Measurements from ENCODE around the gene CHCHD10.

The CHCHD10 gene

DNA sequence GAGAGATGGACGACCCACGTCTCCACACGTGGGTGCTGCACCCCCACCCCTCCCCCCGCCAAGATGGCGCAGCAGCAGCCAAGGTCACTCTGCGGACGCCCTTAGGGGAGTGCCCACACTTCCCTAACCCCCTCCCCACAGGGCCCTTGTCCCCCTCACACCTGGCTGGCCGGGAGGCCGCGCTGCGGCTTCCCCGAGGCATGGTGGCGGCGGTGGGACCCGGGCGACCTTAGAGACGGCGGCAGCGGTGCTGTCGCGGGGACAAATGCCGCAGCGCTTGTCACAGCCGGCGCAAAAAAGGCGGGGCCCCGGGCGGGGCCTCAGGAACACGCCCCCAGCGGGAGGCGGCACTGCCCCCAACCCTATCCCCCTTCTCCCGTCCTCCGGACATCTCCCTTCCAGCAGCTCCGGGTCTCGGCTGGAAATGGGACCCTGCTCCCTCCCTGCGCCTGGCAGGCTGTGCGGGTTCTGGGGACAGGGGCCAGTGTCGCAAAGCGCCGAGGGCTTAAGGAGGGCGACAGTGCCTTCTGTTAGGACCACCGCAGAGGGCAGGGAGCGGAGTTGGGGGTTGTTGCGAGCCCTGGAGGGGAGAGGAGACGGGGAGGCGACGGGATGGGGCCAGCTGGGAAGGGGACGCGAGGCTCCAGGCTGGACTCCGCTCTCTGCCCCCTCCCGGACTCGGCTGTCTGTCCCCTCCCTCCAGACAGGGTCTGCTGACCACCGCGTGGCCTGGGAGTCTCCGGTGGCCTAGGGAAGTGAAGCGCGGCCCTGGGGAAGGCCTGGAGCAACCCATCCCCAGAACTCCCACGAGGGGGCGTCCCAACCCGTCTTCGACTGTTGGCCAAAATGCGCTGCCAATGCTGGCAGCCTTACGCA is at the start of gene CHCHD10:
Gene CHCHD10 (minus strand): TSS at position 300 of the 876 bp plus-strand sequence. CDS start 98 bp downstream, at position 202.
- peak; percentile 72 to 74 for DNase-seq (ENCODE audit: low read depth in 2 of 2)

DNA sequence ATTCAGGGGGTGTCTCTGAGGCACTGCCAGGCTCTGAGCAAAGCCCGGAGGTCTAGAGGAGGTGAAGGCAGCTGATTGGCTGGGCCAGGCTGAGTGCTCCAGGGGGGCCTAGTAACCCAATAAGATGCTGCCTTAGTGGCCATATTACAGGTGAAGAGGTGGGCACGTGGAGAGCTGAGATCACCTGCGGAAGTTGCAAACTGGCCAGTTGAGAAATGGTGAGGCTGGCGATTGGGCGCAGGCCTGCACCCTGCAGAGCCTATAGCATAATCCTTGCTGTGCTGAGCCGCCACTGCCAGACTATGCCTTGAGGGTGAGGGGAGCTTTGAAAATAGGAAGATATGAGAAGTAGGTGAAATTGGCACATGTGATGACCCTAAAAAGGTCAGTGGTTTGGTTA is 49.4 kb upstream of the CHCHD10 start:
- DNase-seq (ENCODE audit: low read depth in 2 of 2): no peak

DNA sequence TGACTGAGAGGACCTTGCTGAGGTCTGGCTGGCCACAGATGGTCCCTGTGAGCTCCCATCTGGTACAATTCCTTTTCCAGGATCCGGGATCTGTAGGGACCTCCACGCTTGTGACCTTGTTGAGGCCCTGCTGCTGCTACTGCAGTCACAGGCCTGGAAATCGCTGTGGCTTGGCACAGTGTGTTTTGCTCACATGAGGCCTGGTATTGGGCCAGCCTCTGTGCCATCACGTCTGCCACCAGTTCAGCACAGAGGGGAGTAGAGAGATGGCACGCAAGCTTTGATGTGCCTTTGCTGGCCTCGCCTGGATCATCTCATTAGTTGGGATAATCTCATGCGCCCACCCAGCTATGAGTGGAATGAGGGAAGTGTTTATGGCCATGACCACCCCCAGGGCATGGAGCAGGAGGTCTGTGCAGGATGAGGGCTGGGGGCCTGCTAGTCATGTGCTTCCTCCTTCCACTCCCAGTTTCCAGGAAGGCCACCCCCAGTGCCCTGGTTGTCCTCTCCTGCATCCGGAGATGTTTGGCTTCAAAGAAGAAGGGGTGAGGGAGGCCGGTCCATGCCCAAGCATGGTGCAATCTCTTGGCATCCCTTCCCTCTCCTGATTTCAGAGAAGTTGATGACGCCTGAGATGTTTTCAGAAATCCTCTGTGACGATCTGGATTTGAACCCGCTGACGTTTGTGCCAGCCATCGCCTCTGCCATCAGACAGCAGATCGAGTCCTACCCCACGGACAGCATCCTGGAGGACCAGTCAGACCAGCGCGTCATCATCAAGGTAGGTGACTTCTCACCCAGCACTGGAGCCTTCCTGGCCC is 48.6 kb upstream of the CHCHD10 start:
- no peak for DNase-seq (ENCODE audit: low read depth in 2 of 2)

DNA sequence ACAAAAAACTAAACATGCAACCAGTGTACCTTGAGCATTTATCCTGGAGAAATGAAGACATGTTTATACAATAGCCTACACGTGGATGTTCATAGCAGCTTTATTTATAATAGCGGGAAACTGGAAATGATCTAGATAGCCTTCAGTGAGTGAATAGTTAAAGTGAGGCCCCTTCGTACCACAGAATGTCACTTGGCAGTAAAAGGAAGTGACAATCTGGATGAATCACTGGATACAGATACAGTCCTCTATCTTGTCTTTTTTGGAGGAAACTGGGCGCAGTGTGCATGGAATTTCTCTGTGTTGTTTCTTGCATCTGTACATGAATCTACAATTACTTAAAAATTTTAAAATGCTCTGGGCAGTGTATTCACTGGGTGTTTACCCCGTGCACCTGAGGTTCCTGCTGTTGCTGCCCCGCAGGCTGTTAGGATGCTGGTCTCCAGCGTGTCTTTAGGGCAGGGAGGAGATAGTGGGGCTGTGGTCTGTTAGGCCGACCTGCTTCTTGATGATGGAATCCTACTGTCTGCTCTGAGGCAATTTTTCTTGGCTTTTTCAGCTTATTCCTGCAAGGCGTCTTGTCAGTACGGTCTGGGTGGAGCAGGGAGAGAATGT is 47.9 kb upstream of the CHCHD10 start:
- DNase-seq (ENCODE audit: low read depth in 2 of 2): no peak

DNA sequence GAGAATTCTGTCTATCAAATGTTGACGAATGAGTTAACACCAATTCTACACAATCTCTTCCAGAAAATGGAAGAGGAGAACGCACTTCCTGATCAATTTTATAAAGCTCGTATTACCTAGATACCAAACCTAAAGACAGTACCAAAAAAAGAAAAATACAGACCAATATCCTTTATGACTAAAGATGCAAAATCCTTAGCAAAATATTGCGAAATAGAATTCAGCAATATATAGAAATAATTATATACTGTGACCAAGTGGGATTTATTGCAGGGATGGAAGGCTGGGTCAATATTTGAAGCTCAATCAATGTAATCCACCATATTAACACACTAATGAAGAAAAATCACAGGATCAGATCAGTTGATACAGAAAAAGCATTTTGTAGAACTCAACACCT is 44.6 kb upstream of the CHCHD10 start:
- no peak for DNase-seq (ENCODE audit: low read depth in 2 of 2)

DNA sequence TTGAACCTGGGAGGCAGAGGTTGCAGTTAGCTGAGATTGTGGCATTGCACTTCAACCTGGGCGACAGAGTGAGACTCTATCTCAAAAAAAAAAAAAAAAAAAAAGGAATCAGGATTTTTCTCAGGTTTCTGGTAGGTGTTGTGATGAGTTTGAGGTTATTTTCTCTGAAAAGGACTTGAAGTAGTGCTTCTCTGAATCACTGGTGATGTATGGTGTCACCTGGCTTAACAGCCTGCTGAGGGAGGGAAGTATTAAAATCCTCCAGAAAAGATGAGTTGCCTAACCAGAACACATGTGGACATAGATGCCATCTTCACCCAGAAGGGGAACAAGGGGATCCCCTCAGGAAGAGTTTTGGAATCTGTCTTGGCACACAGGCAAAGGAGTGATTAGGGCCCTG is 39.1 kb upstream of the CHCHD10 start:
- no peak for DNase-seq (ENCODE audit: low read depth in 2 of 2)

DNA sequence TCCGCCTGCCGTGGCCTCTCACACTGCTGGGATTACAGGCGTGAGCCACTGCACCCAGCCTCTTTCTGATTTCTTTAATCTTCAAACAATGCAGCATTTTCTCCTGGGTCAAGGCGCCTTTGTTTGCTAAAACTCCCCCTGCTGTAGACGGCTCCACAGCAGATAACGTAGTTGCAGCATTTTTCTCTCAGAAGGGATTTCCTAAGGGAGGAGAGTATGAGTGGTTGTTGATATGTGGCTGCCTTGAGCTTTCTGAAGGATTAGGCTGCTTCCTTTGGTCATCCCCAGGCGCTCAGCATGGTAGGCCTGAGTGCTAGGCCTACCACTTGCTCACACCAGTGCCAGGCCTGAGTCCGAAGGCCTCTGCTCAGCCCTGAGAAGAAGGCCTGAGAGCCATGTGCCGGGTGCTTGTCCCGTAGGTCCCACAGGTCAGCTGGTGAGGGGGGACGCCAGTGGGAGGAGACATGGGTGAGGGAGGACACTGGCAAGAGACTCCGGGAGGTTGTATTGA is 37.1 kb upstream of the CHCHD10 start:
- no peak for DNase-seq (ENCODE audit: low read depth in 2 of 2)

DNA sequence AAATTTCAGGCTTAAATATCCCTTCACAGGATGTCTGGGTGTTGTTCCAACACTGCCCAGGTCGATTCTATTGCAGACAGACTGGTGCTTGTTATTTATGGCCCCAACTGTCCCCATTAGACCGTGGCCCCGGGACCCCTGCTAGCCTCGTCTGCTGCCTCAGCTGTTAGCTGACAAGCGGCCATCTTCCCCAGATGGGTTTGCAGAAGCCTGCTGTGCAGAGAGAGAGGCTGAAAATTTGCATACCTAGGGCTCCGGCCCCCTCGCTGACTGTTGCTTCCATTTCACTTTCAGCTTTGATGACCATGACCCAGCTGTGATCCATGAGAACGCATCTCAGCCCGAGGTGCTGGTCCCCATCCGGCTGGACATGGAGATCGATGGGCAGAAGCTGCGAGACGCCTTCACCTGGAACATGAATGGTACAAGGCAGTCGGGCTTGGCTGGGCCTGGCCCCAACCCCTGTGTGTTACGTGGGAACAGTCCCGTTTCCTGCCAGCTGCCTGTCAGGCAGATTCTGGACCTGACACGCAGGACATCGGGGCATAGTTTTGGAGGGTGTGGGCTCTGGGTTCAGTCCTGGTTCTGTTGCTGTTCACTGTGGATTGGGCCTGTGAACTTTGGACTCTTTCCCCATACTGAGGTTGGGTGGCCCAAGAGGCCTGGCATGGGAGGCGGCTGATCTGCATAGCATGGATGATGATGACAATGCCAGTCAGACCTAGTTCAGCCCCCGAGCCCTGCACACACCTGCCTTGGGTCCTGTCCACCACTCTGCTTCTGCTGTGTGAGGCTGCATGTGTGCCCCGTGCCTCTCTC is 35.4 kb upstream of the CHCHD10 start:
- DNase-seq (ENCODE audit: low read depth in 2 of 2): no peak

DNA sequence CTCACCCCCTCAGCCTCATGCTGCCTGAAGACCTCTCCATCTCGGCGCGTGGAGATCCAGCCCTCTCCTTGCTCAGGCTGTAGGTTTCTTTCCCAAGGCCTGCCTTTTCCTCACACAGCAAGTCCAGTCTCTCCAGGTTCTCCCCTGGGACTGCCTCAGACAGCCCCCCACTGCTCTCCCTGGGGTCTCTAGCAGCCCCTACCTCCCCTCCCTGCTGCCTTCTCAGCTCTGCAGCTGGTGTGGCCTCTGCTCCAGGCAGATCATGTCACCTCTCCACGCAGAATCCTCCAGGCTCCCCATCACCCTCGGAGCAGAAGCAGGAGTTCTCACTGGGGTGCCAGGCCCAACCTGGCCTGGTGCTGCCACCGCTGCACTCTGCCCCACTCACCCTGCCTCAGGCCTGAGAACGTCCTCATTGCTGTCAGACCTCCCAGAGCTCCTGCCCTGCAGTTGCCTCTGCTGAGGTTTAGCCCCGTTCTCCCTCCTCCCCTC is 34.2 kb upstream of the CHCHD10 start:
- DNase-seq (ENCODE audit: low read depth in 2 of 2): no peak

DNA sequence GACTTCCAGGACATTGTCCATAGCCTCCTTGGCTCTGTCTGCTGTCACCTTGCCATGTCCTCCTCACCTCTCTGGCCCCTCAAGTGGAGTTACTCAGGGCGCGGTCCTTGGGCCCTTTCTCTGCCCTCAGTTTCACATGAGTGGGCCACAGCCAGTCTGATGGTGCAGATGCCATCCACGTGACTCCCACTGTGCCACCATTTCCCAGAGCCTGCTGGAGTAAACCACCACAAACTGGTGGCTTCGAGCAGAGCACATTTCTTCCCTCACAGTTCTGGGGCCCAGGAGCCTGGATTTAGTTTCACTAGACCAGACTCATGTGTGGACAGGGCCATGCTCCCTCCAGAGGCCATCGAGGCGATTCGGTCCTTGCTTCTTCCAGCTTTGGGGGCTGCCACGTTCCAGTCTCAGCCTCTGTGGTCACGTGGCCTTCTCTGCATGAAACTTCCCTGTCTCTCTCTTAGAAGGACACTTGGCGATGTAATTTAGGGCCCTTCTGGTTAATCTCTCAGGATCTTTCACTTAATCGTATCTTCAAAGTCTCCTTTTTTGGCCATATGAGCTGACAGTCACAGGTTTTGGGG is 33.6 kb upstream of the CHCHD10 start:
- no peak for DNase-seq (ENCODE audit: low read depth in 2 of 2)

DNA sequence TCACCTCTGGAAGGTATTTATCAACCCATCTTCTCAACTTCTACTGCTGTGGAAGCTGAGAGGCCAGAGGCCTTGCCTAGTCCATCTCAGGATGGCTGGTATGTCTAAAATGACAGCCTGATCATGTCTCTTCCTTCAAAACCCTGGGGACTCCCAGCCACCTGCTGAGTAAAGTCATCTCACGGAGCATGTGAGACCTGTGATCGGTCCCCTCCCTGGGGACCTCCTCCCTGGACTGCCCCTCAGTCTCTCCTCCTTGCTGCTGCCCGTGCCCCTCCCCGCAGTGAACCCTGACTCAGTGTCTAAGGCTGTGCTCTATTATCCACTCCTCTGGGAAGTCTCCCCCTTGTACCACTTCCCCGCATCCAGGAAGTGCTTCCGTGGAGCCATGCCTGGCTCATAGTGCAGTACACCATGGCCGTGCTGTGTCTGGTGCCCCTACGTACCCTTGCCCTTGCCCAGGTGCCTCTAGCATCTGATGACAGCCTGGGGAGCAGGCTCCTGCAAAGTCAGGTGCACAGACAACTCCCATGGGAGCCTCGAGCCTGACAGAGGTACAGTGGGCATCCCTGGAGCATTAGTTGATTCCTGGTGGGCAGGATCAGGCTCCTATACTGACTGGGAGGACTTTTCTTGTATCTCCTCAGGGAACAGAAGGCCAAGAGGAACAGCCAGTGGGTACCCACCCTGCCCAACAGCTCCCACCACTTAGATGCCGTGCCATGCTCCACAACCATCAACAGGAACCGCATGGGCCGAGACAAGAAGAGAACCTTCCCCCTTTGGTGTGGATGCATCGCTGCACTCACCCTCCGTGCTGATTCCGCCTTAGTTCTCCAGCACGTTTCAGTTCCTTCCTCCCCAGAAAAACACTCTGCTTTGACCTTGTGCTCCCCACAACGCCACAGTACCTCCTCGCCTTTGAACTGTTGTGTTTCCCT is 32.8 kb upstream of the CHCHD10 start:
- DNase-seq (ENCODE audit: low read depth in 2 of 2): no peak

DNA sequence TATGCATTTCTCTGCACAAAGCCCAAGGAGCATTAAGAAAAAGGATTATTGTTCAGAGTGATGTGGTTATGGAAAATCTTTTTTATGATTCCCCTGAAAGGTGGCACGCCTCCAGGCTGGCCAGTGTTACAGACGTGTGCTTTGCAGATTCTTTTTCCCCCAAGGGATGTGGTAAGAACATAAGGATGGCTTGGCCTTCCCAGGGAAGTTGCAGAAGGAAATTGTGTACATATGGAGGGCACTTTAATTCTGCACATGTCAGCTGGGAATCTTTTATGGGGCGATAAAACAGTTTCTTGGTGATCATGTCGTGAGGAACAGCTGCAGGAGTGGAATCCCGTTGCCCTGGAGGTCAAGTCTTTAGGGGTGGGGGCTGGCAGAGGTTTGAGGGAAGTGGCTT is 28.7 kb upstream of the CHCHD10 start:
- DNase-seq (ENCODE audit: low read depth in 2 of 2): no peak

DNA sequence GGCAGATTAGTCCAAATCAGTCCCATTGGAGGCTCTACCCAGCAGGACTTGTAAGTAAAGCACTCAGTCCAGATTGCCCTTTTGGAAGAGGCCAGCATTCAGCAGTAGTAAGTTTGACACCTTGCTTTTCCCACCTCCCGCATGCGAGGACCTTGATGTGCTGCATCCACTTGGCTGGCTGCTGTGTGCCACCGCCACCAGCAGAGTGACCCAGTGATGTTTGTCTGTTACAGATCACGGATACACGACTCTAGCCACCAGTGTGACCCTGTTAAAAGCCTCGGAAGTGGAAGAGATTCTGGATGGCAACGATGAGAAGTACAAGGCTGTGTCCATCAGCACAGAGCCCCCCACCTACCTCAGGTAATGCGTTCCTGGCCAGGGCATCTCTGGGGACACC is 25.6 kb upstream of the CHCHD10 start:
- DNase-seq (ENCODE audit: low read depth in 2 of 2): no peak

DNA sequence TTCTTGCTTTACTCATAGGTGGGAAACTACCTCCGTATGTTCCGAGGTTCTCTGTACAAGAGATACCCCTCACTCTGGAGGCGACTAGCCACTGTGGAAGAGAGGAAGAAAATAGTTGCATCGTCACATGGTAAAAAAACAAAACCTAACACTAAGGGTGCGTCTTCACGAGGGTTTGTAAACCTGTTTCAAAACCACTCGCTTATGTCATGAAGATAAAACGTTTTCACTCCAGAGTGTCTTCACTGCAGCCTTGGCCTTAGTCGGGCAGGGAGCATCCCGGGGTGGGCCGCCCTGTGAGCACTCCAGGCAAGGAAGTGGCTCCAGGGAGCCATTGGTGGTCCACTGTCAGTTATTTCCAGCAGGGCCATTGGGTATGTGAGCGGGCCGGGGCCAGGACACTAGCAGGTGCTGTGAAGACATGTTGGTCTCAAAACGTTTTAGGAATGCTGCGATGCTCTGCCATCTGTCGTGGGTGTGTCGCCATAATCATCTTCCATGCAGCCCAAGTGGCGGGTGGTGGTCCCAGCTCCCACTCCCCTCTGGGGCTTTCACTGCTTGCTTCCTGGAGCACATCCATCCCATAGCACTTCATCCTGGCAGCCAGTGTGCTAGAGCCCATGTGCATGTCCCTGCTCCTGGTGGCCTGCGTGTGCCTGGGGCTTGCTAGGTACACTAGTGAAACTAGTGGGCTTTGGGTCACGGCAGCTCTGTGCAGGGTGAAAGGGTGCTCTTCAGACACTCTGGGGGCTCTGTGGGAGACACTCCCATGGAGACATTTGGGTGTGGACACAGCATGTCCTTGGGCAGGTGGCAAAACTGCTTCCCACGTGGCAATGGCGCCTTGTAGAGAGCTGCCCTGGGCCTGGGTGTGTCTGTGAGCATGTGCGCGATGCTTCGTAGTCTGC is 24.2 kb upstream of the CHCHD10 start:
- DNase-seq (ENCODE audit: low read depth in 2 of 2): no peak

DNA sequence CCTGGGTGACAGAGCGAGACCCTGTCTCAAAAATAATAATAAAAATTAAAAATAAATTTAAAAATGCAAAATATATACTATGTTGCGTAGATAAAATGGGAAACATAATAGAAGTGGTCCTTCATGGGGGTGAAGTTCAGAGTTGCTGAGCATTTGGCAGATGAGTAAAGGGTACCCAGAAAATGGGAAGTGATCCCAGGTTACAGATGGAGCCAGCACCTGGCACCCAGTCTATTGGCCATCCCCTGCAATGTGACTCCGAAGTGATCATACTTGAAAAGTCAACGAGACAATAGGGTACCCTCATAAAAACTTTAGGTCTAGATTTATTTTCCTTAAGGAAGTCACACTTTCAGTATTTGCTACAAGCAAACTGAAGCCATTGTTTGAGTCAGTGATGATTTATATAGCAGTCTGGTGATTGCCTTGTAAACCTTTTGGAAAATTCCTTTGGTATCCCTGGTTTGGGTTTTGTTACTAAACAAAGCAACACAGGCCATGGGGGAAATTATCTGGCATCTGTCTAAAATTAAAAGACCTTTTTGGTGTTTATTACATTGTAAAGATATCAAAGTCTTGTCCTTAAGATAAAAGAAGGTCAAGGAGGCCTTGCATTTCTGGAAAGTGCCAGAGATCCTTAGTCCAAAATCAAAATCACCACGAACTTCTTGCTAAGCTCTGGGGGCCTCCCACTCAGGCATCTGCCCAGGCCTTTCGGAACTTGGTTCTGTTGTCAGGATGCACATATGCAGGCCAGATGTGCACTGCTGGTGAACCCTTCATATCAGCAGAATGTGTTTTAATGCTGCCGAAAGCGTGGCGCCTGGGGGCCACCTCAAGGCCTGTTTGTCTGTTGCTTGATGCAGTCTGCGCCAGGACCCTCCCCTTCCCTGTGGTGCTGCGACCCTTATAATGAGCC is 23.3 kb upstream of the CHCHD10 start:
- DNase-seq (ENCODE audit: low read depth in 2 of 2): no peak

DNA sequence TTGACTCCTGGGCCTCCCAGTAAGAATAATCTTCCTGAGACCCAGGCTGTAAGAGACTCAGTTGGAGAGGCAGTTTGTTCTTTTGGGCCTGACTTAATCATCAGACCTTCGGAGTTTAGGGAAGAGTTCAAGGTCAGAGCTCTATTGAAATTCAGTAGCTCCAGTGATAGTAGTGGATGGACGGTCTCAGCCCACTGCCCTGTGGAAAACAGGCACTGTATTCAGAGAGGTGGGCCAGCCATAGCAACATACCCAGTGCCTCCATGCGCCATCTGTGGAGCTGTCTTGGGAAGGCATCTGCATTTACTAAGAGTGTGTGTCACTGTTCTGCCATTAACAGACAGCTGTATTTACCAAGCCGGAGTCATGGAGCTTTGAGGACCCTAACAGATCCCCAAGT is 21.9 kb upstream of the CHCHD10 start:
- DNase-seq (ENCODE audit: low read depth in 2 of 2): no peak

DNA sequence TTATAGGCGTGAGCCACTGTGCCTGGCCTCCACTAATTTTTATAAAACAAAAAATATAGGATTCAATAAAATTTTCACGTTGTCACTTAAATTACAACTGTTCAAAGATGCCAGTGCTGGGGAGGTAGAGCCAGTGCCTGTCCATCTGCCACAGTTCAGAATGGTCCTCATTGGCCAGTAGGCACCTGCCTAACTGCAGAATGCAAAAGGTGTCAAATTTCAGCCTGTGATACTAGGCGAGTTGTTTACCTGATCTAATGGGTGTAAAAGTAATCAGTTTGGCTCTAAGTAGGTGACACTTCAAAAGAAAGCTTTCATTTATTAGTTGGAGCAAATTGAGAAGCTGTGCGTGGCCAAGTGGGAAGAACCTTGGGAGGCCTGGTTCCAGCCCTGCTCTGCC is 21.3 kb upstream of the CHCHD10 start:
- no peak for DNase-seq (ENCODE audit: low read depth in 2 of 2)

DNA sequence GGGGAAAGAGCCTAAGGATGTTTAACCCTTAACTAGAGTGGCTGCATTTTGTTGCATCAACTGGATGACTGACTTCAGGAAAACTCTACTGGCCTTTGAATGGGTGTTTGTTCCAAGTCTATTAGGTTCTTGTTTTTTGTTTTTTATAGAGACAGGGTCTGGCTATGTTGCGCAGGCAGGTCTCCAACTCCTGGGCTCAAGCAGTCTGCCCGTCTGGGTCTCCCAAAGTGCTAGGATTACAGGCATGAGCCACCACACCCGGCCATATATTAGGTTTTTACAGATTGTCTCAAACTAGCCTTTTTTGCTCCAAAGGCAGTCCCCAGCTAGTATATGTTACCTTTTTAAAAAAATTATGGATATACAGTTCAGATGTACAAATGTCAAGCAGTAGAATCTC is 20.1 kb upstream of the CHCHD10 start:
- DNase-seq (ENCODE audit: low read depth in 2 of 2): no peak
